Umbilical cord (tissue), 2 donors: ENCODE data around the gene EWSR1. TPM values are rescaled to one million over a fixed set of nuclear protein-coding genes. Genes with fewer than 3 reads are reported as not detected.
A peak's percentile ranks its signal among the peaks of the same experiment; 100 is the strongest.
"Not testable (repeated sequence)": the region's sequence is repeated elsewhere in the genome, so short reads cannot be mapped to it uniquely, and the experiment has no call there.

Source experiments
- DNase-seq: peaks from one replicate; pipeline ENCODE4 v3.0.0-alpha.2; 2015; ENCODE audit warnings: low spot score
- total RNA-seq: library from RNA; depleted of rRNA; stranded (reverse); fragments of >200 nt; gene quantifications from one replicate; pipeline ENCODE4 v1.2.3, GENCODE V29; 2014; ENCODE audit warnings: low replicate concordance; ENCODE audit not compliant: insufficient read depth

The EWSR1 gene
- 125 TPM for total RNA-seq

GRCh38 chr22:29267858-29268510, at the start of gene EWSR1, which contains the start of gene RHBDD3:
TSS of gene EWSR1 (plus strand) at chr22:29268268. CDS start at chr22:29268337, 69 bp downstream.
TSS of gene RHBDD3 (minus strand) at chr22:29267981. CDS start at chr22:29265626, 2,355 bp downstream.
- peak; percentile 97 for DNase-seq

GRCh38 chr22:29218758-29219408, 49.2 kb upstream of the EWSR1 start:
- DNase-seq = no peak

- DNase-seq = not testable (repeated sequence)
These were observed 48.7 kb upstream of the EWSR1 start for GRCh38 chr22:29219409-29219782.

- DNase-seq = no peak
These were observed 48.0 kb upstream of the EWSR1 start for GRCh38 chr22:29219881-29220670.

GRCh38 chr22:29224121-29224858, 43.8 kb upstream of the EWSR1 start:
- DNase-seq = peak; percentile 86

- DNase-seq = no peak
These were observed 43.1 kb upstream of the EWSR1 start for GRCh38 chr22:29224859-29225410.

- DNase-seq = peak; percentile 50
These were observed 42.5 kb upstream of the EWSR1 start for GRCh38 chr22:29225422-29226090.

- no peak for DNase-seq
These were observed 41.6 kb upstream of the EWSR1 start for GRCh38 chr22:29226351-29226981.

- DNase-seq = no peak
These were observed 36.8 kb upstream of the EWSR1 start for GRCh38 chr22:29230972-29231875.

- no peak for DNase-seq
These were observed 35.8 kb upstream of the EWSR1 start for GRCh38 chr22:29231971-29232959.

GRCh38 chr22:29233277-29233877, 34.7 kb upstream of the EWSR1 start:
- no peak for DNase-seq

- DNase-seq = not testable (repeated sequence)
These were observed 27.6 kb upstream of the EWSR1 start for GRCh38 chr22:29240481-29240880.

GRCh38 chr22:29243874-29244446, 24.1 kb upstream of the EWSR1 start:
- DNase-seq = no peak

GRCh38 chr22:29244785-29245625, 23.1 kb upstream of the EWSR1 start:
- no peak for DNase-seq

GRCh38 chr22:29245626-29246385, 22.3 kb upstream of the EWSR1 start:
- peak; percentile 73 for DNase-seq
